Tibial nerve (tissue), 4 donors: ENCODE data around the gene SPRED1.

Experiments used
- EP300 ChIP-seq, 2 donors: sonication (generic); formaldehyde crosslinking; IDR thresholded peaks; one replicate each; pipeline ENCODE4 v1.6.1; 2017; ENCODE audit warnings: antibody characterized with exemption in 2 of 2, mild to moderate bottlenecking in 1 of 2
- POLR2A ChIP-seq, 2 donors: fragments of 450-650 bp; IDR thresholded peaks; one replicate each; pipeline ENCODE4 v1.6.1; 2017; ENCODE audit warnings: antibody characterized with exemption in 2 of 2, mild to moderate bottlenecking in 2 of 2, moderate library complexity in 2 of 2
- TF ChIP-seq, protein P1 (sequence below), 5 experiments: fragments of 200-600 bp in 3 of 5; fragments of 450-650 bp in 2 of 5; sonication (generic) in 3 of 5; IDR thresholded peaks; one replicate each; pipeline ENCODE4 v1.5.1; 2016 to 2019; ENCODE audit warnings: antibody characterized with exemption in 5 of 5, mild to moderate bottlenecking in 3 of 5, moderate library complexity in 2 of 5

DNA sequence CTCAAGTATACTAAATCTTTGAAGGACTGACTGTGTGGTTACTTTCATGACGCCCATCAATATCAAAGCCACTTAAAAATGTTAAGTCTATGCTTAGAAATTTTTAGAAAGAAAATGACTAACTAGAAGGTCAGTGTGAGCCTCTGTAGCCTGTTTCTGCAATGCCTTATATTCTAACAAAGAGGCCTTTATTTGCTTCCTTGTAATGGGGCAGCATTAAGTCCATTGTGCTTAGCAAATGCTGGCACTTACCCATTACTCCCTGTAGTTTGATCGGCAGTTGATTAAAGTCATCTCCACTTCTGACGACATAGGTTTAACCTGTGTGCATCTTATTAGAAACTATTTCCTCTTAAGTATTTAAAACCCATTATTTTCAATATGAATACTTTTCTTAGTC is 109.7 kb downstream of the SPRED1 start:
- TF ChIP-seq, protein P1, sequence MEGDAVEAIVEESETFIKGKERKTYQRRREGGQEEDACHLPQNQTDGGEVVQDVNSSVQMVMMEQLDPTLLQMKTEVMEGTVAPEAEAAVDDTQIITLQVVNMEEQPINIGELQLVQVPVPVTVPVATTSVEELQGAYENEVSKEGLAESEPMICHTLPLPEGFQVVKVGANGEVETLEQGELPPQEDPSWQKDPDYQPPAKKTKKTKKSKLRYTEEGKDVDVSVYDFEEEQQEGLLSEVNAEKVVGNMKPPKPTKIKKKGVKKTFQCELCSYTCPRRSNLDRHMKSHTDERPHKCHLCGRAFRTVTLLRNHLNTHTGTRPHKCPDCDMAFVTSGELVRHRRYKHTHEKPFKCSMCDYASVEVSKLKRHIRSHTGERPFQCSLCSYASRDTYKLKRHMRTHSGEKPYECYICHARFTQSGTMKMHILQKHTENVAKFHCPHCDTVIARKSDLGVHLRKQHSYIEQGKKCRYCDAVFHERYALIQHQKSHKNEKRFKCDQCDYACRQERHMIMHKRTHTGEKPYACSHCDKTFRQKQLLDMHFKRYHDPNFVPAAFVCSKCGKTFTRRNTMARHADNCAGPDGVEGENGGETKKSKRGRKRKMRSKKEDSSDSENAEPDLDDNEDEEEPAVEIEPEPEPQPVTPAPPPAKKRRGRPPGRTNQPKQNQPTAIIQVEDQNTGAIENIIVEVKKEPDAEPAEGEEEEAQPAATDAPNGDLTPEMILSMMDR (IDR thresholded peaks at IDR 0.05) = no peak
- no peak for TF ChIP-seq POLR2A (IDR thresholded peaks at IDR 0.05)
- no peak for TF ChIP-seq EP300 (IDR thresholded peaks at IDR 0.05)
